HepG2 (cell line): ENCODE data around the gene DEPDC5. TPM values are rescaled to one million over a fixed set of nuclear protein-coding genes. Genes with fewer than 3 reads are reported as not detected.

Source experiments
- ATAC-seq: fragments of 200-7000 bp; cut with Tn5 transposase; 3 replicates; pipeline ENCODE4 v1.9.1; 2020; ENCODE audit warnings: mild to moderate bottlenecking, moderate library complexity
- BruUV-seq: library from RNA; stranded (reverse); fragments of 400-500 nt; replicated peaks from 2 replicates; lab custom pipeline; 2021; lab: Mats Ljungman, UMichigan
- CTCF ChIA-PET: fragments of 300-600 bp; formaldehyde crosslinking; extraction: SDS; loops from one replicate; lab custom pipeline; 2021; ENCODE audit warnings: low total read pairs, inconsistent platforms, low intra/inter-chr PET ratio; lab: Yijun Ruan, JAX
- POLR2A ChIA-PET: fragments of 350-600 bp; sonication (Branson Sonifier 250); formaldehyde crosslinking; loops from one replicate; lab custom pipeline; 2020; ENCODE audit warnings: antibody characterized with exemption, inconsistent platforms; lab: Yijun Ruan, JAX
- DNase-seq: peaks from one replicate; pipeline ENCODE4 v3.0.0-alpha.2; 2015; ENCODE audit warnings: low spot score
- FAIRE-seq: peaks from 3 replicates; lab custom pipeline; 2011; peaks lifted over from hg19 to GRCh38; lab: Jason Lieb, UNC
- H2AFZ ChIP-seq: one replicate; pipeline ENCODE4 v1.6.1; 2011; ENCODE audit warnings: low read length, inconsistent platforms
- H3K27ac ChIP-seq: fragments of 300-600 bp; 3 replicates; pipeline ENCODE4 v1.8.0; 2011; ENCODE audit warnings: mixed run types, mild to moderate bottlenecking, mixed read lengths, low read length, inconsistent platforms; ENCODE audit not compliant: insufficient read depth; ENCODE audit errors: extremely low read length
- H3K27me3 ChIP-seq, 2 experiments: fragments of 200-600 bp in 1 of 2; 2 replicates in 1 of 2; 3 replicates in 1 of 2; pipeline versions ENCODE4 v1.6.0 to v1.8.0; 2011; ENCODE audit warnings: low read length in 2 of 2, mild to moderate bottlenecking in 2 of 2, moderate library complexity in 2 of 2, inconsistent platforms in 1 of 2; ENCODE audit not compliant: insufficient read depth in 2 of 2, control insufficient read depth in 1 of 2
- H3K36me3 ChIP-seq, 2 experiments: fragments of 200-600 bp in 1 of 2; replicated peaks in 1 of 2; 2 replicates in 1 of 2; 3 replicates in 1 of 2; pipeline versions ENCODE4 v1.5.1 to v1.8.0; 2011; ENCODE audit warnings: low read length in 2 of 2, inconsistent platforms in 1 of 2; ENCODE audit not compliant: insufficient read depth in 2 of 2, control insufficient read depth in 1 of 2
- H3K4me1 ChIP-seq: 2 replicates; pipeline ENCODE4 v1.5.1; 2012; ENCODE audit warnings: low read length, inconsistent platforms; ENCODE audit not compliant: insufficient read depth
- H3K4me2 ChIP-seq: 2 replicates; pipeline ENCODE4 v1.6.0; 2011; ENCODE audit warnings: low read depth, low read length, inconsistent platforms
- H3K4me3 ChIP-seq, 3 experiments: fragments of 200-600 bp in 1 of 3; sonication (generic), shearing (Covaris generic) in 1 of 3; replicated peaks in 1 of 3; 2 replicates each; pipeline ENCODE4 v1.5.1; 2011 to 2016; ENCODE audit warnings: low read length in 3 of 3, inconsistent platforms in 2 of 3, low read depth in 2 of 3, mild to moderate bottlenecking in 2 of 3, control low read depth in 1 of 3, mixed read lengths in 1 of 3; ENCODE audit not compliant: insufficient read depth in 1 of 3
- H3K79me2 ChIP-seq: one replicate; pipeline ENCODE4 v1.6.1; 2011; ENCODE audit warnings: low read length, inconsistent platforms; ENCODE audit not compliant: insufficient read depth
- H3K9ac ChIP-seq: 2 replicates; pipeline ENCODE4 v1.6.0; 2011; ENCODE audit warnings: mild to moderate bottlenecking, low read depth, low read length, inconsistent platforms; ENCODE audit not compliant: insufficient read depth
- H3K9me3 ChIP-seq: 2 replicates; pipeline ENCODE4 v1.5.1; 2012; ENCODE audit warnings: mild to moderate bottlenecking, low read length
- H4K20me1 ChIP-seq: 2 replicates; pipeline ENCODE4 v1.6.0; 2011; ENCODE audit warnings: inconsistent platforms, mild to moderate bottlenecking, low read length, moderate library complexity; ENCODE audit not compliant: insufficient read depth
- GFI1 ChIP-seq: sonication (generic); formaldehyde crosslinking; IDR thresholded peaks from 2 replicates; pipeline ENCODE4 v1.5.0; 2020; ENCODE audit warnings: missing genetic modification reagents, mild to moderate bottlenecking, borderline replicate concordance
- HIVEP1 ChIP-seq: sonication (generic); formaldehyde crosslinking; IDR thresholded peaks from 2 replicates; pipeline ENCODE4 v1.4.0; 2020; ENCODE audit warnings: mild to moderate bottlenecking, missing genetic modification reagents
- HOXA7 ChIP-seq: sonication (generic); formaldehyde crosslinking; IDR thresholded peaks from 2 replicates; pipeline ENCODE4 v1.8.1; 2022; ENCODE audit warnings: mild to moderate bottlenecking, missing genetic modification reagents, moderate library complexity
- KDM1A ChIP-seq: IDR thresholded peaks from 2 replicates; pipeline ENCODE4 v1.6.1; 2016; ENCODE audit warnings: missing compliant biosample characterization
- MZF1 ChIP-seq: sonication (generic); formaldehyde crosslinking; IDR thresholded peaks from 2 replicates; pipeline ENCODE4 v1.8.1; 2023; ENCODE audit warnings: mild to moderate bottlenecking, missing genetic modification reagents, borderline replicate concordance
- PAXIP1 ChIP-seq: sonication (generic); formaldehyde crosslinking; conservative IDR thresholded peaks from 2 replicates; pipeline ENCODE4 v1.4.0; 2020; ENCODE audit warnings: mild to moderate bottlenecking, missing genetic modification reagents, moderate library complexity
- U2AF2 ChIP-seq: fragments of 200-400 bp; formaldehyde crosslinking; IDR thresholded peaks from 2 replicates; pipeline ENCODE4 v1.6.1; 2017; ENCODE audit warnings: low read depth, mild to moderate bottlenecking, low read length
- UBTF ChIP-seq: sonication (generic); formaldehyde crosslinking; IDR thresholded peaks from 2 replicates; pipeline ENCODE4 v1.4.0; 2020; ENCODE audit warnings: mild to moderate bottlenecking, missing genetic modification reagents
- ZBED4 ChIP-seq: sonication (generic); formaldehyde crosslinking; IDR thresholded peaks from 2 replicates; pipeline ENCODE4 v1.4.0; 2020; ENCODE audit warnings: missing genetic modification reagents, borderline replicate concordance
- ZBTB21 ChIP-seq: sonication (generic); formaldehyde crosslinking; IDR thresholded peaks from 2 replicates; pipeline ENCODE4 v1.4.0; 2020; ENCODE audit warnings: missing genetic modification reagents
- ZNF121 ChIP-seq: sonication (generic); formaldehyde crosslinking; IDR thresholded peaks from 2 replicates; pipeline ENCODE4 v1.5.0; 2020; ENCODE audit warnings: mild to moderate bottlenecking, missing genetic modification reagents
- WGBS: methylation state at CpG from one replicate; pipeline ENCODE4 v1.1.6; 2017; ENCODE audit warnings: low lambda C conversion rate; 5-methylcytosine and 5-hydroxymethylcytosine counted together
- in situ Hi-C: cut with HindIII; loops from 2 replicates; pipeline ENCODE4 v1.10.0; 2017; ENCODE audit warnings: low pct_unique_long_range_greater_than_20kb; ENCODE audit not compliant: extremely low pct_ligation_motif_present
- intact Hi-C: fragments of 100-400 bp; cut with micrococcal nuclease; formaldehyde crosslinking; loops from one replicate; pipeline ENCODE4 v1.10.0; 2022; ENCODE audit not compliant: unreplicated experiment
- polyA plus RNA-seq, 8 experiments: library from polyadenylated mRNA; depleted of rRNA in 3 of 8; stranded (reverse) in 7 of 8; unstranded in 1 of 8; fragments of >200 nt; fragmentation: Illumina TruSeq in 4 of 8; extraction: Trizol in 4 of 8; gene quantifications; 2 replicates each; pipeline versions ENCODE4 v1.2.1 to v1.2.3, GENCODE V29; 2011 to 2016; ENCODE audit warnings: low read depth in 4 of 8, missing spikeins in 1 of 8, mixed read lengths in 1 of 8; ENCODE audit not compliant: insufficient read depth in 1 of 8
- total RNA-seq, 5 experiments: library from RNA; depleted of rRNA; stranded (reverse); fragments of >200 nt; fragmentation: Illumina TruSeq; extraction: Trizol; gene quantifications; 2 replicates each; pipeline ENCODE4 v1.2.3, GENCODE V29; 2016; ENCODE audit warnings: low read depth in 1 of 5

Gene DEPDC5
- total and polyA plus RNA-seq, 2 of the 13 experiments (the other 11 are each of a cell fraction or from before 2014, with no cell fraction given), result 9.8 to 12.4 TPM

- intact Hi-C loops, result no loop called here
- Histone ChIP-seq H3K4me2 (no peak overlapping the region), H3K27me3 (no peaks in the 10 kb centered on the region), H3K9ac (no peak overlapping the region), H3K4me1 (no peaks in the 10 kb centered on the region), H2AFZ (no peak overlapping the region), H3K27ac (no peak overlapping the region), H3K4me3 (no peak overlapping the region), H4K20me1 (no peaks in the 10 kb centered on the region), H3K79me2 (no peaks in the 10 kb centered on the region), H3K9me3 (no peaks in the 10 kb centered on the region), H3K36me3 (peaks cover 6 to 17% of the 10 kb centered on the region in 2 experiments; a peak in 4 of 5 replicates)
- DNase-seq (no peak), FAIRE-seq (no peak), ATAC-seq (no peak)
- 100% methylated on average over 3 of the region's 3 CpGs for WGBS
- ChIA-PET CTCF (no interaction called here), POLR2A (interaction anchor here (0.6 kb wide), 1 partner anchor 60 kb away, joined by 3 read pairs; no protein-coding TSS in a partner anchor)
- in situ Hi-C loops, result loop anchor here (5.0 kb wide), 1 partner anchor 72 kb away; no protein-coding TSS in a partner anchor
- no TSS peak for BruUV-seq
- TF ChIP-seq HIVEP1 (CRISPR knock-in tag), result no peak
- no peak for TF ChIP-seq KDM1A (CRISPR knock-in tag)
- no peak for TF ChIP-seq ZBTB21 (CRISPR knock-in tag)
- no peak for TF ChIP-seq HOXA7 (CRISPR knock-in tag)
- TF ChIP-seq MZF1 (CRISPR knock-in tag), result no peak
- TF ChIP-seq ZBED4 (CRISPR knock-in tag), result no peak
- TF ChIP-seq UBTF (CRISPR knock-in tag), result no peak
- TF ChIP-seq U2AF2, result no peak
- no peak for TF ChIP-seq GFI1 (CRISPR knock-in tag)
- TF ChIP-seq PAXIP1 (CRISPR knock-in tag), result no peak
- TF ChIP-seq ZNF121 (CRISPR knock-in tag), result no peak
Measured at GRCh38 chr22:31874821-31875220, 121.0 kb downstream of the DEPDC5 start.
